HEK293 (cell line): ENCODE data around the gene HOXA3.

ENCODE experiments used
- KLF9 ChIP-seq: fragments of 450-650 bp; formaldehyde crosslinking; IDR thresholded peaks from 2 replicates; pipeline ENCODE4 v1.5.1; 2016; ENCODE audit warnings: missing biosample characterization, missing genetic modification characterization, low read depth
- SP2 ChIP-seq: fragments of 450-650 bp; formaldehyde crosslinking; IDR thresholded peaks from 2 replicates; pipeline ENCODE4 v1.5.1; 2016; ENCODE audit warnings: missing biosample characterization, missing genetic modification characterization
- WT1 ChIP-seq: fragments of 450-650 bp; formaldehyde crosslinking; IDR thresholded peaks from 2 replicates; pipeline ENCODE4 v1.5.1; 2016; ENCODE audit warnings: missing biosample characterization, missing genetic modification characterization
- ZBTB20 ChIP-seq: fragments of 450-650 bp; formaldehyde crosslinking; IDR thresholded peaks from 2 replicates; pipeline ENCODE4 v1.5.1; 2016; ENCODE audit warnings: missing biosample characterization, missing genetic modification characterization
- ZFHX2 ChIP-seq: fragments of 450-650 bp; formaldehyde crosslinking; conservative IDR thresholded peaks from 2 replicates; pipeline ENCODE4 v1.5.1; 2016; ENCODE audit warnings: missing biosample characterization, missing genetic modification characterization
- ZNF112 ChIP-seq: fragments of 450-650 bp; formaldehyde crosslinking; IDR thresholded peaks from 2 replicates; pipeline ENCODE4 v1.5.0; 2017; ENCODE audit warnings: missing biosample characterization, missing genetic modification characterization
- ZNF133 ChIP-seq: fragments of 450-650 bp; formaldehyde crosslinking; IDR thresholded peaks from 2 replicates; pipeline ENCODE4 v1.5.1; 2016; ENCODE audit warnings: missing biosample characterization, missing genetic modification characterization
- ZNF157 ChIP-seq: fragments of 450-650 bp; formaldehyde crosslinking; IDR thresholded peaks from 2 replicates; pipeline ENCODE4 v1.5.1; 2016; ENCODE audit warnings: missing biosample characterization, missing genetic modification characterization
- ZNF248 ChIP-seq: fragments of 450-650 bp; formaldehyde crosslinking; IDR thresholded peaks from 2 replicates; pipeline ENCODE4 v1.5.1; 2017; ENCODE audit warnings: missing biosample characterization, missing genetic modification characterization
- ZNF600 ChIP-seq: fragments of 450-650 bp; formaldehyde crosslinking; IDR thresholded peaks from 2 replicates; pipeline ENCODE4 v1.5.1; 2016; ENCODE audit warnings: missing biosample characterization, missing genetic modification characterization
- ZNF610 ChIP-seq: fragments of 450-650 bp; formaldehyde crosslinking; IDR thresholded peaks from 2 replicates; pipeline ENCODE4 v1.5.1; 2016; ENCODE audit warnings: missing biosample characterization, missing genetic modification characterization, borderline replicate concordance
- ZNF654 ChIP-seq: fragments of 450-650 bp; formaldehyde crosslinking; IDR thresholded peaks from 2 replicates; pipeline ENCODE4 v1.5.1; 2016; ENCODE audit warnings: low read depth, missing biosample characterization, missing genetic modification characterization
- ZNF707 ChIP-seq: fragments of 450-650 bp; formaldehyde crosslinking; IDR thresholded peaks from 2 replicates; pipeline ENCODE4 v1.5.1; 2016; ENCODE audit warnings: missing biosample characterization, missing genetic modification characterization
- TF ChIP-seq, protein P1 (sequence below): fragments of 450-650 bp; formaldehyde crosslinking; IDR thresholded peaks from 2 replicates; pipeline ENCODE4 v1.5.1; 2016; ENCODE audit warnings: missing biosample characterization, missing genetic modification characterization
- TF ChIP-seq, protein P2 (sequence below): fragments of 450-650 bp; formaldehyde crosslinking; conservative IDR thresholded peaks from 2 replicates; pipeline ENCODE4 v1.5.1; 2016; ENCODE audit warnings: low read depth, missing biosample characterization, missing genetic modification characterization
- TF ChIP-seq, protein P3 (sequence below): fragments of 450-650 bp; formaldehyde crosslinking; IDR thresholded peaks from 2 replicates; pipeline ENCODE4 v1.5.1; 2017; ENCODE audit warnings: missing biosample characterization, missing genetic modification characterization
- TF ChIP-seq, protein P4 (sequence below): fragments of 450-650 bp; formaldehyde crosslinking; IDR thresholded peaks from 2 replicates; pipeline ENCODE4 v1.5.1; 2016; ENCODE audit warnings: missing biosample characterization, missing genetic modification characterization
- TF ChIP-seq, protein P5 (sequence below): IDR thresholded peaks from 2 replicates; pipeline ENCODE4 v1.6.1; 2011; ENCODE audit warnings: mild to moderate bottlenecking, low read depth, low read length, borderline replicate concordance
- TF ChIP-seq, protein P6 (sequence below): fragments of 450-650 bp; formaldehyde crosslinking; IDR thresholded peaks from 2 replicates; pipeline ENCODE4 v1.5.1; 2016; ENCODE audit warnings: missing biosample characterization, missing genetic modification characterization
- TF ChIP-seq, protein P7 (sequence below): fragments of 450-650 bp; formaldehyde crosslinking; IDR thresholded peaks from 2 replicates; pipeline ENCODE4 v1.5.1; 2016; ENCODE audit warnings: missing biosample characterization, missing genetic modification characterization
- TF ChIP-seq, protein P8 (sequence below): fragments of 450-650 bp; formaldehyde crosslinking; IDR thresholded peaks from 2 replicates; pipeline ENCODE4 v1.5.1; 2017; ENCODE audit warnings: missing biosample characterization, missing genetic modification characterization

Gene HOXA3

DNA sequence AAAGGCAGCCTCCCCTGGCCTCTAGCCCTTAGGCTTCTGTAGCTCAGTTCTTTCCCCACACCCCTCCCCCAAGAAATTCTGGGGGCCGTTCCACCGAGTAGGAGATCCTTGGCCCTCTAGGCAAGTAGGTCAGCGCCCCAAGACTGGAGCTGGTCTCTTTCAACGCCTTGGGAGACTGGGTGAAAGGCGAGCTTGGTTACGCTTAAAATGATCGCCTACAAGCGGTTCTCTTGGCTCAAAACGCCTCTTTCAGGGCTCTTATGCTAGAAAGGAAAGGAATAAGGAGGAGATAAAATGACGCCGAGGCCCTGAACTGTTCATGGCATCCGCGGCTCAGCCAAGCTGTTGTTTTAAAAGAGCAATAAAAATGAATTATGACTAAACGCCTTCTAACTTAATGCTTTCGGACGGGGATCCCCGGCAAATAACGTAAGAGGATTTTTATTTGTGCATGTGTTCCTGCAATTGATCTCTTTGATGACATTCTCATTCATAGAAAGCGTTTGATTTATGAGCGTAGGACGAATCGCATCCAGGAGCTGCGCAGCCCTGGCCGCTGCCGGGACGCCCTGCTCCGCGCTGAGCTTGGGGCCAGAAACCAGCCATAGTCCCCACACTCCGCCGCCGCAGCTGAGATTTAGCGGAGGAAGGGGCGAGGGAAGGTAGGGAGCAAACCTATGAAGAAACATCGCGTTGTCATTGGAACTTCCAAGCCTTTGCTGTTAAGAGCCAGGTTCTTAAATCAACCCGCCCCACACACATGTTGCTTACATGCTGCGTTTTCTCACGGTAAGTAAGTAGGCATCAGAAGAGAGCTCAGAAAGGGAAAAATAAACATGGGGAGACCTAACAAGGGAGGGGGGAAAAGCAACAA lies 53.6 kb downstream of the HOXA3 start (continued):
- TF ChIP-seq ZNF133 (no peak), KLF9 (tag by site-specific recombination) (no peak; the same call in 1 of the 2 replicates), WT1 (tag by site-specific recombination) (peak; percentile 81), ZNF707 (tag by site-specific recombination) (no peak), ZNF157 (tag by site-specific recombination) (no peak), ZNF610 (tag by site-specific recombination) (no peak), ZNF600 (peak; percentile 87), ZNF654 (tag by site-specific recombination) (peak; percentile 14; the same call in 1 of the 2 replicates), SP2 (peak; percentile 62), ZNF248 (tag by site-specific recombination) (no peak), ZBTB20 (peak; percentile 70), ZNF112 (tag by site-specific recombination) (no peak), ZFHX2 (tag by site-specific recombination) (peak; percentile 48)
- TF ChIP-seq, protein P1, sequence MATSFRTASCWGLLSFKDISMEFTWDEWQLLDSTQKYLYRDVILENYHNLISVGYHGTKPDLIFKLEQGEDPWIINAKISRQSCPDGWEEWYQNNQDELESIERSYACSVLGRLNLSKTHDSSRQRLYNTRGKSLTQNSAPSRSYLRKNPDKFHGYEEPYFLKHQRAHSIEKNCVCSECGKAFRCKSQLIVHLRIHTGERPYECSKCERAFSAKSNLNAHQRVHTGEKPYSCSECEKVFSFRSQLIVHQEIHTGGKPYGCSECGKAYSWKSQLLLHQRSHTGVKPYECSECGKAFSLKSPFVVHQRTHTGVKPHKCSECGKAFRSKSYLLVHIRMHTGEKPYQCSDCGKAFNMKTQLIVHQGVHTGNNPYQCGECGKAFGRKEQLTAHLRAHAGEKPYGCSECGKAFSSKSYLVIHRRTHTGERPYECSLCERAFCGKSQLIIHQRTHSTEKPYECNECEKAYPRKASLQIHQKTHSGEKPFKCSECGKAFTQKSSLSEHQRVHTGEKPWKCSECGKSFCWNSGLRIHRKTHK (tag by site-specific recombination): no peak
- TF ChIP-seq, protein P2, sequence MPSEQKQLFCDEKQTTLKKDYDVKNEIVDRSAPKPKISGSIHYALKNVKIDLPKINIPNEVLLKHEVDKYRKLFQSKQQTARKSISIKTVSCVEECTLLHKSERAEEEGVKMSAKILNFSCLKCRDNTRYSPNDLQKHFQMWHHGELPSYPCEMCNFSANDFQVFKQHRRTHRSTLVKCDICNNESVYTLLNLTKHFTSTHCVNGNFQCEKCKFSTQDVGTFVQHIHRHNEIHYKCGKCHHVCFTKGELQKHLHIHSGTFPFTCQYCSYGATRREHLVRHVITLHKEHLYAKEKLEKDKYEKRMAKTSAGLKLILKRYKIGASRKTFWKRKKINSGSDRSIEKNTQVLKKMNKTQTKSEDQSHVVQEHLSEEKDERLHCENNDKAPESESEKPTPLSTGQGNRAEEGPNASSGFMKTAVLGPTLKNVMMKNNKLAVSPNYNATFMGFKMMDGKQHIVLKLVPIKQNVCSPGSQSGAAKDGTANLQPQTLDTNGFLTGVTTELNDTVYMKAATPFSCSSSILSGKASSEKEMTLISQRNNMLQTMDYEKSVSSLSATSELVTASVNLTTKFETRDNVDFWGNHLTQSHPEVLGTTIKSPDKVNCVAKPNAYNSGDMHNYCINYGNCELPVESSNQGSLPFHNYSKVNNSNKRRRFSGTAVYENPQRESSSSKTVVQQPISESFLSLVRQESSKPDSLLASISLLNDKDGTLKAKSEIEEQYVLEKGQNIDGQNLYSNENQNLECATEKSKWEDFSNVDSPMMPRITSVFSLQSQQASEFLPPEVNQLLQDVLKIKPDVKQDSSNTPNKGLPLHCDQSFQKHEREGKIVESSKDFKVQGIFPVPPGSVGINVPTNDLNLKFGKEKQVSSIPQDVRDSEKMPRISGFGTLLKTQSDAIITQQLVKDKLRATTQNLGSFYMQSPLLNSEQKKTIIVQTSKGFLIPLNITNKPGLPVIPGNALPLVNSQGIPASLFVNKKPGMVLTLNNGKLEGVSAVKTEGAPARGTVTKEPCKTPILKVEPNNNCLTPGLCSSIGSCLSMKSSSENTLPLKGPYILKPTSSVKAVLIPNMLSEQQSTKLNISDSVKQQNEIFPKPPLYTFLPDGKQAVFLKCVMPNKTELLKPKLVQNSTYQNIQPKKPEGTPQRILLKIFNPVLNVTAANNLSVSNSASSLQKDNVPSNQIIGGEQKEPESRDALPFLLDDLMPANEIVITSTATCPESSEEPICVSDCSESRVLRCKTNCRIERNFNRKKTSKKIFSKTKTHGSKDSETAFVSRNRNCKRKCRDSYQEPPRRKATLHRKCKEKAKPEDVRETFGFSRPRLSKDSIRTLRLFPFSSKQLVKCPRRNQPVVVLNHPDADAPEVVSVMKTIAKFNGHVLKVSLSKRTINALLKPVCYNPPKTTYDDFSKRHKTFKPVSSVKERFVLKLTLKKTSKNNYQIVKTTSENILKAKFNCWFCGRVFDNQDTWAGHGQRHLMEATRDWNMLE (tag by site-specific recombination): 0 out of 2 replicates have a peak, but pooled peaks have one; percentile 14
- TF ChIP-seq, protein P3, sequence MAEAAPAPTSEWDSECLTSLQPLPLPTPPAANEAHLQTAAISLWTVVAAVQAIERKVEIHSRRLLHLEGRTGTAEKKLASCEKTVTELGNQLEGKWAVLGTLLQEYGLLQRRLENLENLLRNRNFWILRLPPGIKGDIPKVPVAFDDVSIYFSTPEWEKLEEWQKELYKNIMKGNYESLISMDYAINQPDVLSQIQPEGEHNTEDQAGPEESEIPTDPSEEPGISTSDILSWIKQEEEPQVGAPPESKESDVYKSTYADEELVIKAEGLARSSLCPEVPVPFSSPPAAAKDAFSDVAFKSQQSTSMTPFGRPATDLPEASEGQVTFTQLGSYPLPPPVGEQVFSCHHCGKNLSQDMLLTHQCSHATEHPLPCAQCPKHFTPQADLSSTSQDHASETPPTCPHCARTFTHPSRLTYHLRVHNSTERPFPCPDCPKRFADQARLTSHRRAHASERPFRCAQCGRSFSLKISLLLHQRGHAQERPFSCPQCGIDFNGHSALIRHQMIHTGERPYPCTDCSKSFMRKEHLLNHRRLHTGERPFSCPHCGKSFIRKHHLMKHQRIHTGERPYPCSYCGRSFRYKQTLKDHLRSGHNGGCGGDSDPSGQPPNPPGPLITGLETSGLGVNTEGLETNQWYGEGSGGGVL (tag by site-specific recombination): peak; percentile 70
- TF ChIP-seq, protein P4, sequence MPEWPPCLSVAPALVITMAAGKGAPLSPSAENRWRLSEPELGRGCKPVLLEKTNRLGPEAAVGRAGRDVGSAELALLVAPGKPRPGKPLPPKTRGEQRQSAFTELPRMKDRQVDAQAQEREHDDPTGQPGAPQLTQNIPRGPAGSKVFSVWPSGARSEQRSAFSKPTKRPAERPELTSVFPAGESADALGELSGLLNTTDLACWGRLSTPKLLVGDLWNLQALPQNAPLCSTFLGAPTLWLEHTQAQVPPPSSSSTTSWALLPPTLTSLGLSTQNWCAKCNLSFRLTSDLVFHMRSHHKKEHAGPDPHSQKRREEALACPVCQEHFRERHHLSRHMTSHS (tag by site-specific recombination): peak; percentile 72; the same call in 1 of the 2 replicates
- TF ChIP-seq, protein P5, sequence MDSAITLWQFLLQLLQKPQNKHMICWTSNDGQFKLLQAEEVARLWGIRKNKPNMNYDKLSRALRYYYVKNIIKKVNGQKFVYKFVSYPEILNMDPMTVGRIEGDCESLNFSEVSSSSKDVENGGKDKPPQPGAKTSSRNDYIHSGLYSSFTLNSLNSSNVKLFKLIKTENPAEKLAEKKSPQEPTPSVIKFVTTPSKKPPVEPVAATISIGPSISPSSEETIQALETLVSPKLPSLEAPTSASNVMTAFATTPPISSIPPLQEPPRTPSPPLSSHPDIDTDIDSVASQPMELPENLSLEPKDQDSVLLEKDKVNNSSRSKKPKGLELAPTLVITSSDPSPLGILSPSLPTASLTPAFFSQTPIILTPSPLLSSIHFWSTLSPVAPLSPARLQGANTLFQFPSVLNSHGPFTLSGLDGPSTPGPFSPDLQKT: no peak
- TF ChIP-seq, protein P6, sequence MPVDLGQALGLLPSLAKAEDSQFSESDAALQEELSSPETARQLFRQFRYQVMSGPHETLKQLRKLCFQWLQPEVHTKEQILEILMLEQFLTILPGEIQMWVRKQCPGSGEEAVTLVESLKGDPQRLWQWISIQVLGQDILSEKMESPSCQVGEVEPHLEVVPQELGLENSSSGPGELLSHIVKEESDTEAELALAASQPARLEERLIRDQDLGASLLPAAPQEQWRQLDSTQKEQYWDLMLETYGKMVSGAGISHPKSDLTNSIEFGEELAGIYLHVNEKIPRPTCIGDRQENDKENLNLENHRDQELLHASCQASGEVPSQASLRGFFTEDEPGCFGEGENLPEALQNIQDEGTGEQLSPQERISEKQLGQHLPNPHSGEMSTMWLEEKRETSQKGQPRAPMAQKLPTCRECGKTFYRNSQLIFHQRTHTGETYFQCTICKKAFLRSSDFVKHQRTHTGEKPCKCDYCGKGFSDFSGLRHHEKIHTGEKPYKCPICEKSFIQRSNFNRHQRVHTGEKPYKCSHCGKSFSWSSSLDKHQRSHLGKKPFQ (tag by site-specific recombination): peak; percentile 62
- TF ChIP-seq, protein P7, sequence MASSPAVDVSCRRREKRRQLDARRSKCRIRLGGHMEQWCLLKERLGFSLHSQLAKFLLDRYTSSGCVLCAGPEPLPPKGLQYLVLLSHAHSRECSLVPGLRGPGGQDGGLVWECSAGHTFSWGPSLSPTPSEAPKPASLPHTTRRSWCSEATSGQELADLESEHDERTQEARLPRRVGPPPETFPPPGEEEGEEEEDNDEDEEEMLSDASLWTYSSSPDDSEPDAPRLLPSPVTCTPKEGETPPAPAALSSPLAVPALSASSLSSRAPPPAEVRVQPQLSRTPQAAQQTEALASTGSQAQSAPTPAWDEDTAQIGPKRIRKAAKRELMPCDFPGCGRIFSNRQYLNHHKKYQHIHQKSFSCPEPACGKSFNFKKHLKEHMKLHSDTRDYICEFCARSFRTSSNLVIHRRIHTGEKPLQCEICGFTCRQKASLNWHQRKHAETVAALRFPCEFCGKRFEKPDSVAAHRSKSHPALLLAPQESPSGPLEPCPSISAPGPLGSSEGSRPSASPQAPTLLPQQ (tag by site-specific recombination): peak; percentile 65; the same call in 1 of the 2 replicates
- TF ChIP-seq, protein P8, sequence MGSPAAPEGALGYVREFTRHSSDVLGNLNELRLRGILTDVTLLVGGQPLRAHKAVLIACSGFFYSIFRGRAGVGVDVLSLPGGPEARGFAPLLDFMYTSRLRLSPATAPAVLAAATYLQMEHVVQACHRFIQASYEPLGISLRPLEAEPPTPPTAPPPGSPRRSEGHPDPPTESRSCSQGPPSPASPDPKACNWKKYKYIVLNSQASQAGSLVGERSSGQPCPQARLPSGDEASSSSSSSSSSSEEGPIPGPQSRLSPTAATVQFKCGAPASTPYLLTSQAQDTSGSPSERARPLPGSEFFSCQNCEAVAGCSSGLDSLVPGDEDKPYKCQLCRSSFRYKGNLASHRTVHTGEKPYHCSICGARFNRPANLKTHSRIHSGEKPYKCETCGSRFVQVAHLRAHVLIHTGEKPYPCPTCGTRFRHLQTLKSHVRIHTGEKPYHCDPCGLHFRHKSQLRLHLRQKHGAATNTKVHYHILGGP (tag by site-specific recombination): peak; percentile 99
